Measurements from ENCODE around the gene NELFB. TPM values are rescaled to one million over a fixed set of nuclear protein-coding genes. Genes with fewer than 3 reads are reported as not detected.

NELFB gene
- total RNA-seq, 1 experiment from 2014 or later = 95.0 TPM

DNA sequence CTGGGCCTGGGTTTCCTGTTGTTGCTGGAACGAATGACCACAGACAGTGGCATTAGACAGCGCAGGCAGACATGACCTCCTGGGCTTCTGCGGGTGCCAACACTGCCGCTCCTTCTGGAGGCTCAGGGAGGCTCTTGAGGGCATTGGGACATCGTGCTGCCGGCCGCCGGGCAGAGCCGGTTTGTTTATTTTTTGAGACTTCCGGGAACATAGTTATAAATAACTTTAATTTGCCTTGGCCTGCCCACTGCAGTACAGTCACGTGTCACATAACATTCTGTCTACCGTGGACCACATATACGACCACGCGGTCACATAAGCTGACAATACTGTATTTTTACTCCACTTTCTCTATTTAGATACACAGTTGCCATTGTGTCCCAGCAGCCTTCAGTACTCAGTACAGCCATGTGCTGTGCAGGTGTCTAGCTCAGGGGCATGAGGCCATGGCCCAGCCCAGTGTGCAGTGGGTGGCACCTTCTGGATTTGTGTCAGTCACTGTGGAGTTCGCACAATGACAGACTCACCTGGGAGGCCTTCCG is 14.2 kb downstream of the NELFB start:
- H3K27ac Mint-ChIP-seq = no peak overlapping the region; the same call in 1 of the 2 replicates
- no peak overlapping the region for H3K4me3 Mint-ChIP-seq
- ATAC-seq (no peak), DNase-seq (ENCODE audit: low spot score) (no peak)
- TF ChIP-seq, protein P1, sequence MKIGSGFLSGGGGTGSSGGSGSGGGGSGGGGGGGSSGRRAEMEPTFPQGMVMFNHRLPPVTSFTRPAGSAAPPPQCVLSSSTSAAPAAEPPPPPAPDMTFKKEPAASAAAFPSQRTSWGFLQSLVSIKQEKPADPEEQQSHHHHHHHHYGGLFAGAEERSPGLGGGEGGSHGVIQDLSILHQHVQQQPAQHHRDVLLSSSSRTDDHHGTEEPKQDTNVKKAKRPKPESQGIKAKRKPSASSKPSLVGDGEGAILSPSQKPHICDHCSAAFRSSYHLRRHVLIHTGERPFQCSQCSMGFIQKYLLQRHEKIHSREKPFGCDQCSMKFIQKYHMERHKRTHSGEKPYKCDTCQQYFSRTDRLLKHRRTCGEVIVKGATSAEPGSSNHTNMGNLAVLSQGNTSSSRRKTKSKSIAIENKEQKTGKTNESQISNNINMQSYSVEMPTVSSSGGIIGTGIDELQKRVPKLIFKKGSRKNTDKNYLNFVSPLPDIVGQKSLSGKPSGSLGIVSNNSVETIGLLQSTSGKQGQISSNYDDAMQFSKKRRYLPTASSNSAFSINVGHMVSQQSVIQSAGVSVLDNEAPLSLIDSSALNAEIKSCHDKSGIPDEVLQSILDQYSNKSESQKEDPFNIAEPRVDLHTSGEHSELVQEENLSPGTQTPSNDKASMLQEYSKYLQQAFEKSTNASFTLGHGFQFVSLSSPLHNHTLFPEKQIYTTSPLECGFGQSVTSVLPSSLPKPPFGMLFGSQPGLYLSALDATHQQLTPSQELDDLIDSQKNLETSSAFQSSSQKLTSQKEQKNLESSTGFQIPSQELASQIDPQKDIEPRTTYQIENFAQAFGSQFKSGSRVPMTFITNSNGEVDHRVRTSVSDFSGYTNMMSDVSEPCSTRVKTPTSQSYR (CRISPR knock-in tag; IDR thresholded peaks at IDR 0.05) = no peak
- TF ChIP-seq ZNF416 (CRISPR knock-in tag; IDR thresholded peaks at IDR 0.05) = no peak
- TF ChIP-seq ETV6 (CRISPR knock-in tag; IDR thresholded peaks at IDR 0.05) = no peak
- TF ChIP-seq ZNF671 (CRISPR knock-in tag; IDR thresholded peaks at IDR 0.05) = no peak
- no peak for TF ChIP-seq MXD4 (CRISPR knock-in tag; IDR thresholded peaks at IDR 0.05; ENCODE audit: borderline replicate concordance)
- TF ChIP-seq, protein P2, sequence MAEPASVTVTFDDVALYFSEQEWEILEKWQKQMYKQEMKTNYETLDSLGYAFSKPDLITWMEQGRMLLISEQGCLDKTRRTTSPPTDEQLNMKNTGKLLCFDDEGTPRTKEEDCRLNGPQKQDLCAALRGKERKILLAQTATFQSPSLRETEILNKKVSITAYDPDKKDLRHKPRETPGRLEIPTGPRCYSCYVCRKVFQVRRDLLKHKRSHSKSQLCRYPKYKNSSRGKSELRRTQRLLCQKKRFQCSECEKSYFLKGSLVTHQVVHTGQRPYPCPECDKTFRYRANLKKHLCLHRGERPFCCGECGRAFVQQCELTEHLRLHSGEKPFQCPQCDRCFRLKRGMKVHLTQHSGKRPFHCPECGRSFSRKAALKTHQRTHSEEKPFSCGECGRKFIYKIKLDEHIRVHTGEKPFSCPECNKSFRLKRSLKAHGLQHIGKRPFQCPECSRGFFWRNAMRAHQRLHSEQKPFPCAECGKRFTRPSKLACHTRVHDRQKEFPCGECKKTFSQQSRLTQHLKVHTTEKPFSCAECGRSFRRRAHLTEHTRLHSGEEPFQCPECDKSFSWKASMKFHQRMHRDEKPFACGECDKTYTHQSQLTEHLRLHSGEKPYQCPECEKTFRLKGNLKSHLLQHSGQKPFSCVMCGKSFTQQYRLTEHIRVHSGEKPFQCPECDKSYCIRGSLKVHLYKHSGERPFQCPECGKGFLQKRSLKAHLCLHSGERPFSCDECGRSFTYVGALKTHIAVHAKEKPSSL (CRISPR knock-in tag; conservative IDR thresholded peaks at IDR 0.05) = no peak
- TF ChIP-seq NFYB (CRISPR knock-in tag; conservative IDR thresholded peaks at IDR 0.05; ENCODE audit: low read depth) = no peak
- no peak for TF ChIP-seq ARID4B (CRISPR knock-in tag; IDR thresholded peaks at IDR 0.05; ENCODE audit: borderline replicate concordance)
- no peak for TF ChIP-seq GRHL2 (CRISPR knock-in tag; IDR thresholded peaks at IDR 0.05; ENCODE audit: insufficient replicate concordance, severe bottlenecking)
- no peak for TF ChIP-seq RORB (CRISPR knock-in tag; IDR thresholded peaks at IDR 0.05)
- no peak for TF ChIP-seq ZBTB21 (CRISPR knock-in tag; IDR thresholded peaks at IDR 0.05; ENCODE audit: borderline replicate concordance)
- no peak for TF ChIP-seq ZNF317 (CRISPR knock-in tag; IDR thresholded peaks at IDR 0.05; ENCODE audit: borderline replicate concordance, low read depth)
- no peak for TF ChIP-seq USF2 (CRISPR knock-in tag; IDR thresholded peaks at IDR 0.05)
- TF ChIP-seq TCF7 (CRISPR knock-in tag; IDR thresholded peaks at IDR 0.05; ENCODE audit: low read depth) = no peak
- ChIA-PET CTCF (no interaction called here), POLR2A (no interaction called here)
- H3K36me3 Mint-ChIP-seq = peaks cover 20% of the 10 kb centered on the region
- peaks cover 5% of the 10 kb centered on the region for H3K4me1 Mint-ChIP-seq
- H3K27me3 Mint-ChIP-seq (ENCODE audit: low read depth) = no peaks in the 10 kb centered on the region
- H3K9me3 Mint-ChIP-seq = no peaks in the 10 kb centered on the region

Data from WTC11 (cell line).